HepG2 (cell line): ENCODE data around the gene VSIG10L. TPM values are rescaled to one million over a fixed set of nuclear protein-coding genes. Genes with fewer than 3 reads are reported as not detected.

Source experiments
- ATAC-seq: fragments of 200-7000 bp; cut with Tn5 transposase; 3 replicates; pipeline ENCODE4 v1.9.1; 2020; ENCODE audit warnings: mild to moderate bottlenecking, moderate library complexity
- BruUV-seq: library from RNA; stranded (reverse); fragments of 400-500 nt; replicated peaks from 2 replicates; lab custom pipeline; 2021; lab: Mats Ljungman, UMichigan
- CTCF ChIA-PET: fragments of 300-600 bp; formaldehyde crosslinking; extraction: SDS; loops from one replicate; lab custom pipeline; 2021; ENCODE audit warnings: low total read pairs, inconsistent platforms, low intra/inter-chr PET ratio; lab: Yijun Ruan, JAX
- POLR2A ChIA-PET: fragments of 350-600 bp; sonication (Branson Sonifier 250); formaldehyde crosslinking; loops from one replicate; lab custom pipeline; 2020; ENCODE audit warnings: antibody characterized with exemption, inconsistent platforms; lab: Yijun Ruan, JAX
- DNase-seq: peaks from one replicate; pipeline ENCODE4 v3.0.0-alpha.2; 2015; ENCODE audit warnings: low spot score
- FAIRE-seq: peaks from 3 replicates; lab custom pipeline; 2011; peaks lifted over from hg19 to GRCh38; lab: Jason Lieb, UNC
- H2AFZ ChIP-seq: one replicate; pipeline ENCODE4 v1.6.1; 2011; ENCODE audit warnings: low read length, inconsistent platforms
- H3K27ac ChIP-seq: fragments of 300-600 bp; 3 replicates; pipeline ENCODE4 v1.8.0; 2011; ENCODE audit warnings: mixed run types, mild to moderate bottlenecking, mixed read lengths, low read length, inconsistent platforms; ENCODE audit not compliant: insufficient read depth; ENCODE audit errors: extremely low read length
- H3K27me3 ChIP-seq, 2 experiments: fragments of 200-600 bp in 1 of 2; 2 replicates in 1 of 2; 3 replicates in 1 of 2; pipeline versions ENCODE4 v1.6.0 to v1.8.0; 2011; ENCODE audit warnings: low read length in 2 of 2, mild to moderate bottlenecking in 2 of 2, moderate library complexity in 2 of 2, inconsistent platforms in 1 of 2; ENCODE audit not compliant: insufficient read depth in 2 of 2, control insufficient read depth in 1 of 2
- H3K36me3 ChIP-seq, 2 experiments: fragments of 200-600 bp in 1 of 2; replicated peaks in 1 of 2; 2 replicates in 1 of 2; 3 replicates in 1 of 2; pipeline versions ENCODE4 v1.5.1 to v1.8.0; 2011; ENCODE audit warnings: low read length in 2 of 2, inconsistent platforms in 1 of 2; ENCODE audit not compliant: insufficient read depth in 2 of 2, control insufficient read depth in 1 of 2
- H3K4me1 ChIP-seq: 2 replicates; pipeline ENCODE4 v1.5.1; 2012; ENCODE audit warnings: low read length, inconsistent platforms; ENCODE audit not compliant: insufficient read depth
- H3K4me2 ChIP-seq: 2 replicates; pipeline ENCODE4 v1.6.0; 2011; ENCODE audit warnings: low read depth, low read length, inconsistent platforms
- H3K4me3 ChIP-seq, 3 experiments: fragments of 200-600 bp in 1 of 3; sonication (generic), shearing (Covaris generic) in 1 of 3; replicated peaks in 1 of 3; 2 replicates each; pipeline ENCODE4 v1.5.1; 2011 to 2016; ENCODE audit warnings: low read length in 3 of 3, inconsistent platforms in 2 of 3, low read depth in 2 of 3, mild to moderate bottlenecking in 2 of 3, control low read depth in 1 of 3, mixed read lengths in 1 of 3; ENCODE audit not compliant: insufficient read depth in 1 of 3
- H3K79me2 ChIP-seq: one replicate; pipeline ENCODE4 v1.6.1; 2011; ENCODE audit warnings: low read length, inconsistent platforms; ENCODE audit not compliant: insufficient read depth
- H3K9ac ChIP-seq: 2 replicates; pipeline ENCODE4 v1.6.0; 2011; ENCODE audit warnings: mild to moderate bottlenecking, low read depth, low read length, inconsistent platforms; ENCODE audit not compliant: insufficient read depth
- H3K9me3 ChIP-seq: 2 replicates; pipeline ENCODE4 v1.5.1; 2012; ENCODE audit warnings: mild to moderate bottlenecking, low read length
- H4K20me1 ChIP-seq: 2 replicates; pipeline ENCODE4 v1.6.0; 2011; ENCODE audit warnings: inconsistent platforms, mild to moderate bottlenecking, low read length, moderate library complexity; ENCODE audit not compliant: insufficient read depth
- ARNT2 ChIP-seq: sonication (generic); formaldehyde crosslinking; IDR thresholded peaks from 2 replicates; pipeline ENCODE4 v1.8.0; 2022; ENCODE audit warnings: mild to moderate bottlenecking, low read depth, missing genetic modification reagents, moderate library complexity
- HNRNPK ChIP-seq: fragments of 200-400 bp; formaldehyde crosslinking; IDR thresholded peaks from 2 replicates; pipeline ENCODE4 v1.6.1; 2018; ENCODE audit warnings: low read length, low read depth, moderate library complexity, mild to moderate bottlenecking; ENCODE audit not compliant: poor library complexity, severe bottlenecking
- NCOR1 ChIP-seq: fragments of 200-600 bp; sonication (generic); IDR thresholded peaks from 2 replicates; pipeline ENCODE4 v1.7.0; 2017; ENCODE audit warnings: antibody characterized with exemption, low read length, borderline replicate concordance
- SP4 ChIP-seq: sonication (generic); formaldehyde crosslinking; IDR thresholded peaks from 2 replicates; pipeline ENCODE4 v1.8.1; 2023; ENCODE audit warnings: mild to moderate bottlenecking, missing genetic modification reagents
- ZNF138 ChIP-seq: sonication (generic); formaldehyde crosslinking; IDR thresholded peaks from 2 replicates; pipeline ENCODE4 v1.5.0; 2020; ENCODE audit warnings: mild to moderate bottlenecking, low read depth, missing genetic modification reagents
- ZNF30 ChIP-seq: sonication (generic); formaldehyde crosslinking; IDR thresholded peaks from 2 replicates; pipeline ENCODE4 v1.5.0; 2020; ENCODE audit warnings: mild to moderate bottlenecking, missing genetic modification reagents
- ZNF569 ChIP-seq: sonication (generic); formaldehyde crosslinking; IDR thresholded peaks from 2 replicates; pipeline ENCODE4 v1.5.0; 2020; ENCODE audit warnings: mild to moderate bottlenecking, missing genetic modification reagents, moderate library complexity, borderline replicate concordance
- WGBS: methylation state at CpG from one replicate; pipeline ENCODE4 v1.1.6; 2017; ENCODE audit warnings: low lambda C conversion rate; 5-methylcytosine and 5-hydroxymethylcytosine counted together
- in situ Hi-C: cut with HindIII; loops from 2 replicates; pipeline ENCODE4 v1.10.0; 2017; ENCODE audit warnings: low pct_unique_long_range_greater_than_20kb; ENCODE audit not compliant: extremely low pct_ligation_motif_present
- intact Hi-C: fragments of 100-400 bp; cut with micrococcal nuclease; formaldehyde crosslinking; loops from one replicate; pipeline ENCODE4 v1.10.0; 2022; ENCODE audit not compliant: unreplicated experiment
- polyA plus RNA-seq, 8 experiments: library from polyadenylated mRNA; depleted of rRNA in 3 of 8; stranded (reverse) in 7 of 8; unstranded in 1 of 8; fragments of >200 nt; fragmentation: Illumina TruSeq in 4 of 8; extraction: Trizol in 4 of 8; gene quantifications; 2 replicates each; pipeline versions ENCODE4 v1.2.1 to v1.2.3, GENCODE V29; 2011 to 2016; ENCODE audit warnings: low read depth in 4 of 8, missing spikeins in 1 of 8, mixed read lengths in 1 of 8; ENCODE audit not compliant: insufficient read depth in 1 of 8
- total RNA-seq, 5 experiments: library from RNA; depleted of rRNA; stranded (reverse); fragments of >200 nt; fragmentation: Illumina TruSeq; extraction: Trizol; gene quantifications; 2 replicates each; pipeline ENCODE4 v1.2.3, GENCODE V29; 2016; ENCODE audit warnings: low read depth in 1 of 5

Gene VSIG10L
- total and polyA plus RNA-seq, 2 of the 13 experiments (the other 11 are each of a cell fraction or from before 2014, with no cell fraction given): 2.7 to 8.5 TPM

DNA sequence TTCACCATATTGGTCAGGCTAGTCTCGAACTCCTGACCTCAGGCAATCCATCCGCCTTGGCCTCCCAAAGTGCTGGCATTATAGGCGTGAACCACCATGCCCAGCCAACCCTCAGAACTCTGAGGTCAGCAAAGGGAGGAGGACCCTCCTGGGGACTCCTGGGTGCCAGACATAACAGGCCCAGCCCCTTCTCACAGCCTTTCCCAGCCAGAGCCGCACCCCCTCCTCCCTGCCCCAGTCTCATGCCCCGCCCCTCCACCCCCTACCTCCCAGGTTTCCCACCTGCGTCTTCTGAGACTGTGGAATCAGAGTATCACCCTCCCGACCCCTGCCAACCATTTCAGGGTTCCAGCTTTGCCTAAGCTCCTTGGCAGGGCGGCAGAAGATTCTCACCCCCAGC is 25.3 kb downstream of the VSIG10L start (continued):
- TF ChIP-seq SP4 (CRISPR knock-in tag): no peak

DNA sequence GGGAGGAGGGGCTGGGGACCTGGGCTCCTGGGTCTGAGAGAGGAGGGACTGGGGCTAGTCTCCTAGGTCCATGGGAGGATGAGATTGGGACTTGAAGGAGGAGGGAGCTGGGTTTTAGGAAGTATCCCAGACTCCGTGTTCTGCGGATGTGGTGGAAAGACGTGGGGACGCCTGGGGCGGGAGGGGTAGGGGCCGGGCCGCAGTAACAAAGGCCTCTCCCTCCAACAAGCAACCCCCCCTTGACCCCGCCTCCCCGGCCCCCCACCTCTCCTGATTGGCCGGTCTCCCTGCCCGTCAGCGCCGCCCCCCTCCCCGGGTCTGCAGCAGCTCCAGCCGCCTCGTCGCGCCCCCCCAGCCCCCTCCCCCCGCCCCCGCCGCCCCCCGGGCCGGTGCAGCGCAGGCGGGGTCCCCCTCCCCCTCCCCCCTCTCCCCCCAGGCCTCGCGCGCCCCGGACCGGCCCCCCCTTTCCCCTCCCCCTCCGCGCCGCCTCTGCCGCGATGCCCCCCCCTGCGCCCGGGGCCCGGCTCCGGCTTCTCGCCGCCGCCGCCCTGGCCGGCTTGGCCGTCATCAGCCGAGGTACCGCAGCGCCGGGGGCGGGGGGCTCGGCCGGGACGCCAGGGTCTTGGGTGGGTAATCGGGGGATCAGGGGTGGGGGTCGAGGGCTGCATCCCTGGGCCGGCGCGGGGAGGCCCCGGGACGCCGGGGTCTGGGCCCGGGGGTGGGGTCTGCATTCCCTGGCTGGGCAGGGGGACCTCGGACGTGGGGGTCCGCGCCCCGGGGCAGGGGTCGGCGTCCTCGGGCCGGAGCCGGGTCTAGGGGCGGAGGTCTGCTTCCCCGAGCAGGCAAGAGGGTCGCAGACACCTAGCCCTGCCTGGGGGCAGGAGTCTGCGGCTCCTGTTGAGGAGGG is 30.3 kb downstream of the VSIG10L start, which contains the start of gene IGLON5:
Gene IGLON5, plus strand, starts transcription at position 294 of the 907 bp plus-strand sequence. Its CDS starts 204 bp downstream, at position 498.
- no peak within 1 kb of the TSS for H2AFZ ChIP-seq
- no peak for ATAC-seq
- no peaks in the 10 kb centered on the region for H3K36me3 ChIP-seq
- peaks cover 0 to 9% of the 10 kb centered on the region in 2 experiments; a peak in 2 of 5 replicates for H3K27me3 ChIP-seq
- ChIA-PET POLR2A (no interaction called here), CTCF (no interaction called here)
- WGBS: 56% methylated on average over 36 of the region's 76 CpGs
- H3K27ac ChIP-seq: no peak within 1 kb of the TSS
- peaks cover 21% of the 10 kb centered on the region for H3K9me3 ChIP-seq
- intact Hi-C loops: no loop called here
- no peaks in the 10 kb centered on the region for H4K20me1 ChIP-seq
- H3K4me3 ChIP-seq: no peak within 1 kb of the TSS
- no TSS peak for BruUV-seq
- H3K4me2 ChIP-seq: no peak within 1 kb of the TSS
- no peak for FAIRE-seq
- DNase-seq: no peak
- in situ Hi-C loops: no loop called here
- H3K79me2 ChIP-seq: no peaks in the 10 kb centered on the region
- H3K9ac ChIP-seq: no peak within 1 kb of the TSS
- H3K4me1 ChIP-seq: no peaks in the 10 kb centered on the region
- no peak for TF ChIP-seq ZNF569 (CRISPR knock-in tag)
- TF ChIP-seq NCOR1: no peak
- TF ChIP-seq ZNF30: no peak
- TF ChIP-seq ARNT2 (CRISPR knock-in tag): no peak
- TF ChIP-seq ZNF138 (CRISPR knock-in tag): no peak
- TF ChIP-seq HNRNPK: no peak
